ENCODE results near the gene PAK6.

PAK6 gene

DNA sequence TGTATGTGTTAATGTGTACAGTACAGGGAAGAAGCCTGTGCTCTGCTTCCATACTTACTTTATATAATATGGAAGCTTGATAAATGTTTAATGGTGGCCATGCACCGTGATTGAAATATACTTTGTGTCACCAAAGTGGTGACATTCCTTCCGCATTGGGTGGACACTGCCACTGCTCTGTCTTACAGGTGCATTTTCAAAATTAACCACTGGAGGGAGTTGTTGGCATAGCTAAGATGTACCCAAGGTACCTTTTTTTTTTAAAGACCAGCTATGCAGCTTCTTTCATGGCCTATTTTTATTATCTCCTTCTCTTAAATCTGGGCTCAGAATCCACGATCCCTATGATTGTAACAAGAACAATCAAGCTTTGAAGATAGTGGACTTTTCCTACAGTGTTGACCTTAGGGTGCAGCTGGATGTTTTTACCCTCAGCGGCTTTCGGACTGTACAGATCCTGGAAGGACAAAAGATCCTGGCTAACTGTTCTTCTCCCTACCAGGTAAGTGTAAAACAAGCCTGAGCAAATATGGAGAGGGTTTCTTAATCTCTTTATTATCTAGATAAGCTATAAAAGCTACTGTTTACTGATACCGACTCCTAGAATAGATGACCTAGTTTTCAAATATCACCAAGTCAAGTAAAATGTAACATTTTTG is 21.6 kb upstream of the PAK6 start:
- H3F3A ChIP-seq (ENCODE audit: insufficient read depth, low read length): 0 out of 2 replicates have a peak, but pooled peaks cover 4% of the 10 kb centered on the region
- no peaks in the 10 kb centered on the region for H3K9me2 ChIP-seq (replicated peaks; ENCODE audit: insufficient read depth, low read length)
- no peak overlapping the region for H3K27ac ChIP-seq (ENCODE audit: low read length)
- TF ChIP-seq EZH2 (optimal IDR thresholded peaks at IDR 0.05; ENCODE audit: low read depth, low read length): no peak
- no peak for TF ChIP-seq EZH2phosphoT487 (IDR thresholded peaks at IDR 0.05; ENCODE audit: low read length)
- TF ChIP-seq, protein P1, sequence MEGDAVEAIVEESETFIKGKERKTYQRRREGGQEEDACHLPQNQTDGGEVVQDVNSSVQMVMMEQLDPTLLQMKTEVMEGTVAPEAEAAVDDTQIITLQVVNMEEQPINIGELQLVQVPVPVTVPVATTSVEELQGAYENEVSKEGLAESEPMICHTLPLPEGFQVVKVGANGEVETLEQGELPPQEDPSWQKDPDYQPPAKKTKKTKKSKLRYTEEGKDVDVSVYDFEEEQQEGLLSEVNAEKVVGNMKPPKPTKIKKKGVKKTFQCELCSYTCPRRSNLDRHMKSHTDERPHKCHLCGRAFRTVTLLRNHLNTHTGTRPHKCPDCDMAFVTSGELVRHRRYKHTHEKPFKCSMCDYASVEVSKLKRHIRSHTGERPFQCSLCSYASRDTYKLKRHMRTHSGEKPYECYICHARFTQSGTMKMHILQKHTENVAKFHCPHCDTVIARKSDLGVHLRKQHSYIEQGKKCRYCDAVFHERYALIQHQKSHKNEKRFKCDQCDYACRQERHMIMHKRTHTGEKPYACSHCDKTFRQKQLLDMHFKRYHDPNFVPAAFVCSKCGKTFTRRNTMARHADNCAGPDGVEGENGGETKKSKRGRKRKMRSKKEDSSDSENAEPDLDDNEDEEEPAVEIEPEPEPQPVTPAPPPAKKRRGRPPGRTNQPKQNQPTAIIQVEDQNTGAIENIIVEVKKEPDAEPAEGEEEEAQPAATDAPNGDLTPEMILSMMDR (IDR thresholded peaks at IDR 0.05; ENCODE audit: low read length): peak; percentile 75
- no peak overlapping the region for H2AFZ ChIP-seq (ENCODE audit: low read length)
- no peaks in the 10 kb centered on the region for H3K79me2 ChIP-seq (ENCODE audit: low read length)
- no peaks in the 10 kb centered on the region for H3K27me3 ChIP-seq (replicated peaks; ENCODE audit: insufficient read depth, low read length)
- no peak overlapping the region for H3K9ac ChIP-seq (ENCODE audit: low read length)
- DNase-seq: peak; percentile 77
- H3K9me3 ChIP-seq (replicated peaks; ENCODE audit: insufficient read depth, low read length): no peaks in the 10 kb centered on the region
- H3K4me1 ChIP-seq (ENCODE audit: low read length): no peaks in the 10 kb centered on the region
- peaks cover 14% of the 10 kb centered on the region; the same call in 1 of the 2 replicates for H3K36me3 ChIP-seq (replicated peaks; ENCODE audit: insufficient read depth, low read length)
- H3K4me3 ChIP-seq (ENCODE audit: low read length): no peak overlapping the region
- no peak overlapping the region for H3K4me2 ChIP-seq (ENCODE audit: low read depth, low read length)
- no peaks in the 10 kb centered on the region for H4K20me1 ChIP-seq (ENCODE audit: insufficient read depth, low read length)

- Histone ChIP-seq H3K9me3 (replicated peaks; ENCODE audit: insufficient read depth, low read length) (no peaks in the 10 kb centered on the region), H3K27ac (ENCODE audit: low read length) (no peak overlapping the region), H3K9me2 (replicated peaks; ENCODE audit: insufficient read depth, low read length) (no peaks in the 10 kb centered on the region), H3K27me3 (replicated peaks; ENCODE audit: insufficient read depth, low read length) (no peaks in the 10 kb centered on the region), H4K20me1 (ENCODE audit: insufficient read depth, low read length) (no peaks in the 10 kb centered on the region), H3K4me1 (ENCODE audit: low read length) (no peaks in the 10 kb centered on the region), H3K4me3 (ENCODE audit: low read length) (no peak overlapping the region), H3F3A (ENCODE audit: insufficient read depth, low read length) (0 out of 2 replicates have a peak, but pooled peaks cover 4% of the 10 kb centered on the region), H3K4me2 (ENCODE audit: low read depth, low read length) (no peak overlapping the region), H3K9ac (ENCODE audit: low read length) (no peak overlapping the region), H3K36me3 (replicated peaks; ENCODE audit: insufficient read depth, low read length) (peaks cover 6% of the 10 kb centered on the region; the same call in 1 of the 2 replicates), H2AFZ (ENCODE audit: low read length) (no peak overlapping the region), H3K79me2 (ENCODE audit: low read length) (no peaks in the 10 kb centered on the region)
- TF ChIP-seq, protein P1 (IDR thresholded peaks at IDR 0.05; ENCODE audit: low read length): no peak
- TF ChIP-seq EZH2 (optimal IDR thresholded peaks at IDR 0.05; ENCODE audit: low read depth, low read length) (no peak), EZH2phosphoT487 (IDR thresholded peaks at IDR 0.05; ENCODE audit: low read length) (no peak)
- no peak for DNase-seq
These were observed 19.1 kb upstream of the PAK6 start for GRCh38 chr15:40219801-40220200.

DNA sequence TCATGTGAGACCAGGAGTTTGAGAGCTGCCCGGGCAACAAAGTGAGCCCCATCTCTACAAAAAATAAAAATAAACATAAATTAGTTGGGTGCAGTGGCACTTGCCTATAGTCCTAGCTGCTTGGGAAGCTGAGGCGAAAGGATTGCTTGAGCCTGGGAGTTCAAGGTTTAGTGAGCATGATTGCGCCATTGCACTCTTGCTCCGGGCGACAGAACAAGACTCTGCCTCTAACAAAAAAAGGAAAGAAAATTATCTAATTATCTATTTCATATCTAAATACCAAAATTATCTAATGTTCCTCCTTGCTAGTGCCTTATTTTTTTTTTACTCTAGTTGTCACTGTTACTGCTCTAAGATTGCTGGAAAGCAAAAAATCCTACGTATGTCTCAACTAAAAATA is 16.7 kb upstream of the PAK6 start:
- no peak for DNase-seq
- Histone ChIP-seq H3K9me2 (replicated peaks; ENCODE audit: insufficient read depth, low read length) (no peaks in the 10 kb centered on the region), H4K20me1 (ENCODE audit: insufficient read depth, low read length) (no peaks in the 10 kb centered on the region), H3K4me2 (ENCODE audit: low read depth, low read length) (no peak overlapping the region), H3K36me3 (replicated peaks; ENCODE audit: insufficient read depth, low read length) (peaks cover 8% of the 10 kb centered on the region; the same call in 1 of the 2 replicates), H2AFZ (ENCODE audit: low read length) (no peak overlapping the region), H3K4me3 (ENCODE audit: low read length) (no peak overlapping the region), H3F3A (ENCODE audit: insufficient read depth, low read length) (no peaks in the 10 kb centered on the region), H3K27me3 (replicated peaks; ENCODE audit: insufficient read depth, low read length) (no peaks in the 10 kb centered on the region), H3K9ac (ENCODE audit: low read length) (no peak overlapping the region), H3K27ac (ENCODE audit: low read length) (no peak overlapping the region), H3K4me1 (ENCODE audit: low read length) (0 out of 2 replicates have a peak, but pooled peaks cover 8% of the 10 kb centered on the region), H3K9me3 (replicated peaks; ENCODE audit: insufficient read depth, low read length) (no peaks in the 10 kb centered on the region), H3K79me2 (ENCODE audit: low read length) (no peaks in the 10 kb centered on the region)
- TF ChIP-seq, protein P1 (IDR thresholded peaks at IDR 0.05; ENCODE audit: low read length): no peak
- TF ChIP-seq EZH2 (optimal IDR thresholded peaks at IDR 0.05; ENCODE audit: low read depth, low read length): no peak
- TF ChIP-seq EZH2phosphoT487 (IDR thresholded peaks at IDR 0.05; ENCODE audit: low read length): no peak
